Lower lobe of right lung (tissue), 2 donors: Measurements from ENCODE around the gene TIAL1. TPM values are rescaled to one million over a fixed set of nuclear protein-coding genes. Genes with fewer than 3 reads are reported as not detected.

ENCODE experiments used
- ATAC-seq, 2 donors: fragments of 200-7000 bp; cut with Tn5 transposase; one replicate each; pipeline ENCODE4 v1.9.1; 2020 to 2022; ENCODE audit warnings: mild to moderate bottlenecking in 2 of 2, moderate library complexity in 2 of 2
- DNase-seq: peaks from one replicate; pipeline ENCODE4 v3.0.0-alpha.2; 2020
- H3K27ac ChIP-seq: fragments of 200-600 bp; one replicate; pipeline ENCODE4 v1.8.0; 2022
- H3K27me3 ChIP-seq: fragments of 200-600 bp; one replicate; pipeline ENCODE4 v1.8.0; 2022; ENCODE audit warnings: low read depth
- H3K36me3 ChIP-seq: fragments of 200-600 bp; one replicate; pipeline ENCODE4 v1.8.0; 2022; ENCODE audit warnings: mild to moderate bottlenecking
- H3K4me1 ChIP-seq: fragments of 200-600 bp; one replicate; pipeline ENCODE4 v1.8.0; 2022
- H3K4me3 ChIP-seq: fragments of 200-600 bp; one replicate; pipeline ENCODE4 v1.8.0; 2022; ENCODE audit warnings: mild to moderate bottlenecking
- H3K9me3 ChIP-seq: fragments of 200-600 bp; one replicate; pipeline ENCODE4 v1.8.0; 2022
- intact Hi-C: fragments of 100-400 bp; cut with DNase I; formaldehyde crosslinking; loops from one replicate; pipeline ENCODE4 v1.11.0; 2022
- total RNA-seq: library from RNA; stranded (reverse); fragmentation: NEBNext Ultra II Directional; extraction: Animal tissue kit (Norgen Biotek cat#: 25700); gene quantifications from one replicate; pipeline ENCODE4 v1.2.1, GENCODE V29; 2021
- TF ChIP-seq, protein P1 (sequence below): fragments of 200-600 bp; IDR thresholded peaks from one replicate; pipeline ENCODE4 v1.8.0; 2022; ENCODE audit warnings: antibody characterized with exemption, mild to moderate bottlenecking
- donor health status: DM: no; HTN: yes; CAD: no; lungs with severe emphysema.

The TIAL1 gene
- total RNA-seq, 1 donor from 2014 or later: 99.0 TPM

DNA sequence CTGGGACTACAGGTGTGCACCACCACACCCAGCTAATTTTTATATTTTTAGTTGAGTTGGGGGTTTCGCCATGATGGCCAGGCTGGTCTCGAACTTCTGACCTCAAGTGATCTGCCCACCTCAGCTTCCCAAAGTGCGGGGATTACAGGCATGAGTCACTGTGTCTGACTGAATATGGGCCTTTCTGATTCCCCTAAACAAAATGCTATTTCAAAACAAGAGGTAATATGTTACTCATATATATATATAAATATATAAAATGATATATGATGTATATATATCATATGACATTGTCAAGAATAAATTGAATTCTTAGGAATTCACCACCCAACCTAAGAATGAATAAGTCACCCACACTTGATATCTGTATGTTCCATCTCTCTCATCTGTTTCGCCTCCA, 12.8 kb upstream of the TIAL1 start:
- no peak overlapping the region for H3K4me3 ChIP-seq
- no peaks in the 10 kb centered on the region for H3K27me3 ChIP-seq
- no peak overlapping the region for H3K27ac ChIP-seq
- no peak for ATAC-seq
- no peaks in the 10 kb centered on the region for H3K9me3 ChIP-seq
- H3K4me1 ChIP-seq: peaks cover 4% of the 10 kb centered on the region
- TF ChIP-seq, protein P1, sequence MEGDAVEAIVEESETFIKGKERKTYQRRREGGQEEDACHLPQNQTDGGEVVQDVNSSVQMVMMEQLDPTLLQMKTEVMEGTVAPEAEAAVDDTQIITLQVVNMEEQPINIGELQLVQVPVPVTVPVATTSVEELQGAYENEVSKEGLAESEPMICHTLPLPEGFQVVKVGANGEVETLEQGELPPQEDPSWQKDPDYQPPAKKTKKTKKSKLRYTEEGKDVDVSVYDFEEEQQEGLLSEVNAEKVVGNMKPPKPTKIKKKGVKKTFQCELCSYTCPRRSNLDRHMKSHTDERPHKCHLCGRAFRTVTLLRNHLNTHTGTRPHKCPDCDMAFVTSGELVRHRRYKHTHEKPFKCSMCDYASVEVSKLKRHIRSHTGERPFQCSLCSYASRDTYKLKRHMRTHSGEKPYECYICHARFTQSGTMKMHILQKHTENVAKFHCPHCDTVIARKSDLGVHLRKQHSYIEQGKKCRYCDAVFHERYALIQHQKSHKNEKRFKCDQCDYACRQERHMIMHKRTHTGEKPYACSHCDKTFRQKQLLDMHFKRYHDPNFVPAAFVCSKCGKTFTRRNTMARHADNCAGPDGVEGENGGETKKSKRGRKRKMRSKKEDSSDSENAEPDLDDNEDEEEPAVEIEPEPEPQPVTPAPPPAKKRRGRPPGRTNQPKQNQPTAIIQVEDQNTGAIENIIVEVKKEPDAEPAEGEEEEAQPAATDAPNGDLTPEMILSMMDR: no peak
- DNase-seq: no peak
- intact Hi-C loops: no loop called here
- no peaks in the 10 kb centered on the region for H3K36me3 ChIP-seq

DNA sequence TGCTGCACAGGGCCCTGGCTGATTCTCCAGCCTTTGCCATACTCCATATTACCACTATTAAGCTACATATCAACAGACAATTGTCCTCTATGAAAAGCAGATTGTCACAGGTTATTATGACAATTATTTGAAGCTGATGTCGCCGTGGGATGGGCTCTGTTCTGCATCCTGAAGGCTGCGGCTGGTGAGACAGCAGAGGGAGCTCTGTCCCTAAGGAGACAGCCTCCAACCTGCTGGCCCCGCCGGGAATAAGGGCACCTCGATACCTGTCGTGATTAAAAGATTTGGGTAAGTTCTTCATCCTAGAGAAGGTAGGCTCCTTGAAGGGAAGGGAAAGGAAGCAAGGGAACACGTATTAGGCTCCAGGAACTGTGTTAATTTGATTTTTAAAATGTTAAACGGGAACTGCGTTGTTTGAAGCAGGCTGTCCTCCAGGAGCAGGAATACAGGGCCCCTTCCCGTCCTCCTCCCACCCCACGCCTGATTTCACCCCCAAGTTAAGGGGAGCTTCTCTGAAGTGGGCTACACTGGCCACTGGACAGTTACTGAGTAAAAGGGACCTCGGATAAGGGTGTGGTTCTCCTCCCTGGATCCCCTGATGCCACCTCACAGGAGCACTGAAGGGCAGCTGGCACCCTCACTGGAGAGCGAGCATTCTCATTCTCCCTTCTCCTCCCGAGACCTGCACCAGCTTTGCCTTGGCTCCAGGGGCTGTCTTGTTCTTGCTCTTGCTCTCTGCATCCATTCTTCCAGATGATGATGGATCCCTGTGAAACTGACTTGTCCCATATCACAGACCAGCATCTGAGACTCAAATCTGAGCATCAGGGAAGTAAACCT, 11.8 kb upstream of the TIAL1 start:
- Histone ChIP-seq H3K27ac (no peak overlapping the region), H3K9me3 (no peaks in the 10 kb centered on the region), H3K27me3 (no peaks in the 10 kb centered on the region), H3K4me1 (peaks cover 4% of the 10 kb centered on the region), H3K4me3 (no peak overlapping the region), H3K36me3 (no peaks in the 10 kb centered on the region)
- TF ChIP-seq, protein P1: peak; percentile 67
- peak; percentile 72 to 85 for ATAC-seq
- DNase-seq: peak; percentile 64
- intact Hi-C loops: no loop called here

DNA sequence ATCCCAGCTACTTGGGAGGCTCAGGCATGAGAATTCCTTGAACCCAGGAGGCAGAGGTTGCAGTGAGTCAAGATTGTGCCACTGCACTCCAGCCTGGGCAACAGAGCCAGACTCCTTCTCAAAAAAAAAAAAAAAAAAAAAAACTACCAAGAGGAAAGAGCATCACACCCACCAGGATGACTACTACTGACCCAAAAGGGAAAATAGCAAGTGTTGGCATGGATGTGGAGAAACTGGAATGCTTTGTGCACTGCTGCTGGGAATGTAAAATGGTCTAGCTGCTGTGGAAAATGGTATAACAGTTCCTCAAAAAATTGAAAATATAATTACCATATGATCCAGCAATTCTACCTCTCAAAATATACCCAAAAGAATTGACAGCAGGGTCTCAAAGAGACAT, 7.7 kb upstream of the TIAL1 start:
- Histone ChIP-seq H3K27me3 (no peaks in the 10 kb centered on the region), H3K4me3 (no peak overlapping the region), H3K9me3 (no peaks in the 10 kb centered on the region), H3K36me3 (no peaks in the 10 kb centered on the region), H3K4me1 (peaks cover 4% of the 10 kb centered on the region), H3K27ac (no peak overlapping the region)
- TF ChIP-seq, protein P1: no peak
- no peak for DNase-seq
- intact Hi-C loops: no loop called here
- no peak for ATAC-seq

DNA sequence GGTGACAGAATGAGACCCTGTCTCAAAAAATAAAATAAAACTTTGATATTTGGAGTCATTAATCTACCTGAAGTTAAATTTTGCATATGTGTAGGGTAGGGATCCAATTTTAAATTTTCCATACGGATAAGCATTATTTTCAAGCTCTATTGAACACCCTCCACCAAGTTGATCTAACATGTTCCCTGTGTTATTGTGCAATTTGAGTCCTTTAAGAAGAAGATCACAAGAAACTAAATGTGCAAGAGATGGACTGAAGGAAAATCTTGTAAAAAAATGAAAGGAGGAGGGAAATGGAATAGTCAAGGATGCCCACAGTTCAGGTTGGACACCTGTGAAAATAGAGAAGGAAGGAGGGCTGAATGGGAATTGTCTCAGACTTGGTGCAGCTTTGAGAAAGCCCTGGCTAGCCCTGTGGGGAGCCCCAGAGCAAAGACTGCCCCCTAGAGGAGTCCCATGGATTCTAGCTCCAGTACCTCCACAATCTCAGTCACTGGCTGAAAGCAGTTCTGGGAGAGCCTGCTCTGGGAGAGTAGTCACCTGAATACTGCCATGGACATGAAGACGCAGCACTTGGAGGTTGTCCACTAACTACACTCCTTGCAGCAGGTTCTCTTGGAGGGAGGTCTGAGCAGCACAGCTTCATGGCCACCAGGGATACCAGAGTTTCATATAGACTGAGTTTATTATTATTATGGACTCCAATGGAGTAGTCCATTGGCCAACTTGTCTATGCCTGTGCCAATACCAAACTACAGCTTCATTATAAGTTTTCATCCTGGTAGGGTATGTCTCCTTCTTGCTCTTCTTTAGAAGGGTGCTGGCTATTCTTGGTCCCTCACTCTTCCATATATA, 5.7 kb upstream of the TIAL1 start:
- ATAC-seq: peak; percentile 53 to 59
- intact Hi-C loops: no loop called here

DNA sequence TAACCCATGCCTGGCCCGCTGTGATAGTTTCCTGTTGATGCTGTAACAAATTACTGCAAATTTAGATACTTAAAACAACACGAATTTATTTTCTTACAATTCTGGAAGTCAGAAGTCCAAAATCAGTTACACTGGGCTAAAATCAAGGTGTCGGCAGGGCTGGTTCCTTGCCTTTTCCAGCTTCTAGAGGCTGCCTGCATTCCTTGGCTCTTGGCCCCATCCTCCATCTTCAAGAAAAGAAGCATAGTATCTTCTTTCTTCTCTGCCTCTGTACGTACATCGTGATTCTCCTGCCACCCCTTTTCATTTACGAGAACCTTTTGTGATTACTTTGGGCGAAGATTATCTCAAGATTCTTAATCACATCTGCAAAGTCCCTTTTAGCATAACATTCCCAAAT, 1.6 kb upstream of the TIAL1 start:
- no peaks in the 10 kb centered on the region for H3K9me3 ChIP-seq
- intact Hi-C loops: no loop called here
- no peak for ATAC-seq
- no peaks in the 10 kb centered on the region for H3K27me3 ChIP-seq
- no peak overlapping the region for H3K4me3 ChIP-seq
- H3K27ac ChIP-seq: no peak overlapping the region
- H3K36me3 ChIP-seq: no peaks in the 10 kb centered on the region
- DNase-seq: no peak
- TF ChIP-seq, protein P1: no peak
- peaks cover 30% of the 10 kb centered on the region for H3K4me1 ChIP-seq

More for the DNA sequence above, 5.7 kb upstream of the TIAL1 start:
- no peaks in the 10 kb centered on the region for H3K9me3 ChIP-seq
- DNase-seq: no peak
- H3K36me3 ChIP-seq: no peaks in the 10 kb centered on the region
- H3K27me3 ChIP-seq: no peaks in the 10 kb centered on the region
- TF ChIP-seq, protein P1: peak; percentile 35
- peaks cover 4% of the 10 kb centered on the region for H3K4me1 ChIP-seq
- no peak overlapping the region for H3K4me3 ChIP-seq
- no peak overlapping the region for H3K27ac ChIP-seq
